Activated CD4-positive, alpha-beta memory T cell treated with anti-CD3 and anti-CD28 coated beads for 36 hours (primary cell): Measurements from ENCODE around the gene TFG. TPM values are rescaled to one million over a fixed set of nuclear protein-coding genes. Genes with fewer than 3 reads are reported as not detected.

Source experiments
- CTCF ChIA-PET: fragments of 350-600 bp; sonication (Branson Sonifier 250); formaldehyde crosslinking; loops from one replicate; lab custom pipeline; 2021; ENCODE audit warnings: antibody characterized with exemption, inconsistent platforms; lab: Charles Lee
- POLR2A ChIA-PET: fragments of 350-600 bp; sonication (Branson Sonifier 250); formaldehyde crosslinking; loops from one replicate; lab custom pipeline; 2021; ENCODE audit warnings: antibody characterized with exemption; lab: Charles Lee
- DNase-seq: peaks from one replicate; pipeline ENCODE4 v3.0.0-alpha.2; 2020
- H3K27ac Mint-ChIP-seq: one replicate; pipeline ENCODE4 v1.8.0; 2021; ENCODE audit warnings: mixed read lengths
- H3K27me3 Mint-ChIP-seq: one replicate; pipeline ENCODE4 v1.8.0; 2021; ENCODE audit warnings: mixed read lengths
- H3K36me3 Mint-ChIP-seq: one replicate; pipeline ENCODE4 v1.8.0; 2021; ENCODE audit warnings: mixed read lengths
- H3K4me1 Mint-ChIP-seq: one replicate; pipeline ENCODE4 v1.8.0; 2021; ENCODE audit warnings: low read depth, mixed read lengths
- H3K4me3 Mint-ChIP-seq: one replicate; pipeline ENCODE4 v1.8.0; 2021; ENCODE audit warnings: mild to moderate bottlenecking, mixed read lengths
- H3K9me3 Mint-ChIP-seq: one replicate; pipeline ENCODE4 v1.8.0; 2021; ENCODE audit warnings: mixed read lengths
- intact Hi-C: fragments of 100-400 bp; cut with micrococcal nuclease; formaldehyde crosslinking; loops from one replicate; pipeline ENCODE4 v1.15.1; 2023
- total RNA-seq, 2 experiments: library from RNA; stranded (reverse); gene quantifications; one replicate each; pipeline ENCODE4 v1.2.3, GENCODE V29; 2021

Gene TFG
- total RNA-seq, 2 experiments from 2014 or later: 55.5 to 60.3 TPM

GRCh38 chr3:100695696-100696095 lies 13.6 kb upstream of the TFG start:
- peaks cover 31% of the 10 kb centered on the region for H3K27me3 Mint-ChIP-seq
- H3K36me3 Mint-ChIP-seq: no peaks in the 10 kb centered on the region
- ChIA-PET POLR2A (no interaction called here), CTCF (no interaction called here)
- no peaks in the 10 kb centered on the region for H3K4me1 Mint-ChIP-seq
- intact Hi-C loops: no loop called here
- no peaks in the 10 kb centered on the region for H3K9me3 Mint-ChIP-seq
- no peak for DNase-seq
- H3K4me3 Mint-ChIP-seq: no peak overlapping the region
- H3K27ac Mint-ChIP-seq: no peak overlapping the region

- ChIA-PET POLR2A (no interaction called here), CTCF (no interaction called here)
- Mint-ChIP-seq H3K9me3 (no peaks in the 10 kb centered on the region), H3K27ac (no peak overlapping the region), H3K4me1 (no peaks in the 10 kb centered on the region), H3K36me3 (no peaks in the 10 kb centered on the region), H3K27me3 (peaks cover 36% of the 10 kb centered on the region), H3K4me3 (no peak overlapping the region)
- no peak for DNase-seq
- intact Hi-C loops: no loop called here
These were observed 13.1 kb upstream of the TFG start for GRCh38 chr3:100696161-100696560.

GRCh38 chr3:100697172-100697571 lies 12.1 kb upstream of the TFG start:
- Mint-ChIP-seq H3K36me3 (no peaks in the 10 kb centered on the region), H3K27ac (no peak overlapping the region), H3K4me1 (no peaks in the 10 kb centered on the region), H3K9me3 (no peaks in the 10 kb centered on the region), H3K4me3 (no peak overlapping the region), H3K27me3 (peaks cover 38% of the 10 kb centered on the region)
- intact Hi-C loops: no loop called here
- no peak for DNase-seq
- ChIA-PET POLR2A (no interaction called here), CTCF (no interaction called here)

GRCh38 chr3:100697723-100698285 lies 11.5 kb upstream of the TFG start:
- Mint-ChIP-seq H3K27me3 (peaks cover 37% of the 10 kb centered on the region), H3K4me1 (no peaks in the 10 kb centered on the region), H3K4me3 (no peak overlapping the region), H3K27ac (no peak overlapping the region), H3K9me3 (no peaks in the 10 kb centered on the region), H3K36me3 (no peaks in the 10 kb centered on the region)
- POLR2A ChIA-PET: no interaction called here
- CTCF ChIA-PET: no interaction called here
- no peak for DNase-seq
- intact Hi-C loops: no loop called here

- Mint-ChIP-seq H3K36me3 (no peaks in the 10 kb centered on the region), H3K27ac (no peak overlapping the region), H3K4me3 (no peak overlapping the region), H3K27me3 (peaks cover 34% of the 10 kb centered on the region), H3K9me3 (no peaks in the 10 kb centered on the region), H3K4me1 (no peaks in the 10 kb centered on the region)
- ChIA-PET POLR2A (no interaction called here), CTCF (no interaction called here)
- DNase-seq: no peak
- intact Hi-C loops: no loop called here
These were observed 10.6 kb upstream of the TFG start for GRCh38 chr3:100698736-100699135.

- Mint-ChIP-seq H3K4me1 (no peaks in the 10 kb centered on the region), H3K27ac (no peak overlapping the region), H3K36me3 (no peaks in the 10 kb centered on the region), H3K9me3 (no peaks in the 10 kb centered on the region), H3K4me3 (no peak overlapping the region), H3K27me3 (peaks cover 33% of the 10 kb centered on the region)
- DNase-seq: no peak
- CTCF ChIA-PET: no interaction called here
- POLR2A ChIA-PET: no interaction called here
- intact Hi-C loops: loop anchor here (10.0 kb wide), 1 partner anchor 236 kb away; no protein-coding TSS in a partner anchor
These were observed 8.6 kb upstream of the TFG start for GRCh38 chr3:100700708-100701107.

GRCh38 chr3:100702082-100702979 lies 7.0 kb upstream of the TFG start:
- Mint-ChIP-seq H3K4me3 (no peak overlapping the region), H3K27me3 (peaks cover 27% of the 10 kb centered on the region), H3K4me1 (no peaks in the 10 kb centered on the region), H3K36me3 (no peaks in the 10 kb centered on the region), H3K27ac (no peak overlapping the region), H3K9me3 (no peaks in the 10 kb centered on the region)
- CTCF ChIA-PET: no interaction called here
- POLR2A ChIA-PET: no interaction called here
- DNase-seq: no peak
- intact Hi-C loops: loop anchor here (10.0 kb wide), 1 partner anchor 238 kb away; no protein-coding TSS in a partner anchor

- CTCF ChIA-PET: no interaction called here
- intact Hi-C loops: loop anchor here (10.0 kb wide), 1 partner anchor 238 kb away; no protein-coding TSS in a partner anchor
These were observed 6.3 kb upstream of the TFG start for GRCh38 chr3:100702980-100703345.

GRCh38 chr3:100703865-100704264 lies 5.4 kb upstream of the TFG start:
- intact Hi-C loops: loop anchor here (10.0 kb wide), 1 partner anchor 239 kb away; no protein-coding TSS in a partner anchor
- ChIA-PET POLR2A (no interaction called here), CTCF (no interaction called here)
- no peaks in the 10 kb centered on the region for H3K9me3 Mint-ChIP-seq
- H3K27me3 Mint-ChIP-seq: peaks cover 23% of the 10 kb centered on the region
- H3K27ac Mint-ChIP-seq: no peak overlapping the region
- DNase-seq: no peak
- H3K36me3 Mint-ChIP-seq: no peaks in the 10 kb centered on the region
- H3K4me1 Mint-ChIP-seq: peaks cover 5% of the 10 kb centered on the region
- H3K4me3 Mint-ChIP-seq: no peak overlapping the region

More at GRCh38 chr3:100702980-100703345, 6.3 kb upstream of the TFG start:
- Mint-ChIP-seq H3K27ac (no peak overlapping the region), H3K4me1 (no peaks in the 10 kb centered on the region), H3K4me3 (no peak overlapping the region), H3K9me3 (no peaks in the 10 kb centered on the region), H3K36me3 (no peaks in the 10 kb centered on the region), H3K27me3 (peaks cover 27% of the 10 kb centered on the region)
- POLR2A ChIA-PET: no interaction called here
- no peak for DNase-seq

- Mint-ChIP-seq H3K9me3 (peaks cover 2% of the 10 kb centered on the region), H3K27ac (no peak overlapping the region), H3K36me3 (peaks cover 9% of the 10 kb centered on the region), H3K4me1 (peaks cover 17% of the 10 kb centered on the region), H3K4me3 (no peak overlapping the region), H3K27me3 (peaks cover 15% of the 10 kb centered on the region)
- no peak for DNase-seq
- CTCF ChIA-PET: interaction anchor here (0.6 kb wide), 1 partner anchor 54 kb away, joined by 3 read pairs; no protein-coding TSS in a partner anchor
- intact Hi-C loops: loop anchor here (5.0 to 10.0 kb wide), 2 partner anchors 242 to 971 kb away; partner anchors contain the start of gene ZBTB11
- POLR2A ChIA-PET: no interaction called here
These were observed 2.9 kb upstream of the TFG start for GRCh38 chr3:100706365-100706764.

GRCh38 chr3:100708644-100708988 lies 678 bp upstream of the TFG start:
- DNase-seq: no peak
- Mint-ChIP-seq H3K4me1 (peaks cover 36% of the 10 kb centered on the region), H3K27ac (peak overlapping the region; percentile 95), H3K4me3 (peak overlapping the region; percentile 81), H3K27me3 (peaks cover 9% of the 10 kb centered on the region), H3K9me3 (peaks cover 2% of the 10 kb centered on the region), H3K36me3 (peaks cover 22% of the 10 kb centered on the region)
- POLR2A ChIA-PET: interaction anchor here (0.7 to 2.8 kb wide), 2 partner anchors 271 to 308 kb away, joined by 3 to 17 read pairs; partner anchors contain the start of genes LNP1 and TOMM70
- intact Hi-C loops: loop anchor here (2.0 to 10.0 kb wide), 6 partner anchors 244 to 969 kb away; partner anchors contain the start of genes NIT2, TBC1D23 and ZBTB11
- CTCF ChIA-PET: interaction anchor here (1.0 kb wide), 1 partner anchor 58 kb away, joined by 3 read pairs; no protein-coding TSS in a partner anchor

GRCh38 chr3:100709842-100710260 lies 557 bp downstream of the TFG start:
- peaks cover 9% of the 10 kb centered on the region for H3K27me3 Mint-ChIP-seq
- CTCF ChIA-PET: interaction anchor here (0.9 to 1.5 kb wide), 5 partner anchors 59 to 310 kb away, joined by 5 to 6 read pairs (median 5); no protein-coding TSS in a partner anchor
- peaks cover 2% of the 10 kb centered on the region for H3K9me3 Mint-ChIP-seq
- H3K27ac Mint-ChIP-seq: peak overlapping the region; percentile 87
- H3K4me1 Mint-ChIP-seq: peaks cover 42% of the 10 kb centered on the region
- DNase-seq: peak; percentile 52
- peak overlapping the region; percentile 81 for H3K4me3 Mint-ChIP-seq
- intact Hi-C loops: loop anchor here (1.0 to 10.0 kb wide), 13 partner anchors 30 to 967 kb away; partner anchors contain the start of genes LNP1, NIT2, TBC1D23 and TOMM70
- POLR2A ChIA-PET: interaction anchor here (0.6 to 2.8 kb wide), 5 partner anchors 12 to 975 kb away, joined by 3 to 17 read pairs (median 3); partner anchors contain the start of genes LNP1 and TOMM70
- H3K36me3 Mint-ChIP-seq: peaks cover 27% of the 10 kb centered on the region
